GM12865 (cell line): Measurements from ENCODE around the gene DYNLL1.

ENCODE experiments used
- DNase-seq: peaks from one replicate; pipeline ENCODE4 v3.0.0; 2010; ENCODE audit warnings: low read depth
- H3K4me3 ChIP-seq: 2 replicates; pipeline ENCODE4 v1.5.1; 2011; ENCODE audit warnings: mild to moderate bottlenecking, low read depth, low read length, control low read depth
- TF ChIP-seq, protein P1 (sequence below): IDR thresholded peaks from 2 replicates; pipeline ENCODE4 v1.5.1; 2011; ENCODE audit warnings: low read length, control low read depth, low read depth, inconsistent platforms; ENCODE audit not compliant: insufficient read depth; ENCODE audit errors: missing control alignments

DYNLL1 gene

DNA sequence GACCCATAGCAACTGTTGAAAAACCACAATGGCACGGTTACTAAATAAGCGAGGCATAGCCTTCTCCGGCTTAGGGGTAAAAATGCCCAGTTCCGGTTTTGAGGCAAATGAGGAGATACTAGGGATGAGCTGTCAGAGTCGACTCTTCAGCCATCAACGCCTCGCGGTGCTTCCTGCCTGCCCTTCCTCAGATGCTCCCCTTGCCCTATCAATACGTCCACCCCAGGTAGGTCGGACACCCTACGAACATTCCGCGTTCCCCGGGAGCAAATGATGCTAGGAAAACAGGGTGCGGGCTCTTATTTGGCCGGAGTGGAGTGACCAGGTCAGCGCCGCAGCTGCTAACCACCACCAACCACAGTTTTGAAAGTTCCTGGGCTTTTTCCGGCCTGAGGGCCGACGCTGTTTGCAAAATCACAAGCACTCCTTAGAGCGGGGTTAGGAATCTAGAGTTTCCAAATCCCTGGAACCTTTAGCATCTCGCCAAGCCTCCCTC is 27.5 kb upstream of the DYNLL1 start:
- TF ChIP-seq, protein P1, sequence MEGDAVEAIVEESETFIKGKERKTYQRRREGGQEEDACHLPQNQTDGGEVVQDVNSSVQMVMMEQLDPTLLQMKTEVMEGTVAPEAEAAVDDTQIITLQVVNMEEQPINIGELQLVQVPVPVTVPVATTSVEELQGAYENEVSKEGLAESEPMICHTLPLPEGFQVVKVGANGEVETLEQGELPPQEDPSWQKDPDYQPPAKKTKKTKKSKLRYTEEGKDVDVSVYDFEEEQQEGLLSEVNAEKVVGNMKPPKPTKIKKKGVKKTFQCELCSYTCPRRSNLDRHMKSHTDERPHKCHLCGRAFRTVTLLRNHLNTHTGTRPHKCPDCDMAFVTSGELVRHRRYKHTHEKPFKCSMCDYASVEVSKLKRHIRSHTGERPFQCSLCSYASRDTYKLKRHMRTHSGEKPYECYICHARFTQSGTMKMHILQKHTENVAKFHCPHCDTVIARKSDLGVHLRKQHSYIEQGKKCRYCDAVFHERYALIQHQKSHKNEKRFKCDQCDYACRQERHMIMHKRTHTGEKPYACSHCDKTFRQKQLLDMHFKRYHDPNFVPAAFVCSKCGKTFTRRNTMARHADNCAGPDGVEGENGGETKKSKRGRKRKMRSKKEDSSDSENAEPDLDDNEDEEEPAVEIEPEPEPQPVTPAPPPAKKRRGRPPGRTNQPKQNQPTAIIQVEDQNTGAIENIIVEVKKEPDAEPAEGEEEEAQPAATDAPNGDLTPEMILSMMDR = no peak
- peak overlapping the region; percentile 60 for H3K4me3 ChIP-seq
- peak; percentile 63 for DNase-seq

DNA sequence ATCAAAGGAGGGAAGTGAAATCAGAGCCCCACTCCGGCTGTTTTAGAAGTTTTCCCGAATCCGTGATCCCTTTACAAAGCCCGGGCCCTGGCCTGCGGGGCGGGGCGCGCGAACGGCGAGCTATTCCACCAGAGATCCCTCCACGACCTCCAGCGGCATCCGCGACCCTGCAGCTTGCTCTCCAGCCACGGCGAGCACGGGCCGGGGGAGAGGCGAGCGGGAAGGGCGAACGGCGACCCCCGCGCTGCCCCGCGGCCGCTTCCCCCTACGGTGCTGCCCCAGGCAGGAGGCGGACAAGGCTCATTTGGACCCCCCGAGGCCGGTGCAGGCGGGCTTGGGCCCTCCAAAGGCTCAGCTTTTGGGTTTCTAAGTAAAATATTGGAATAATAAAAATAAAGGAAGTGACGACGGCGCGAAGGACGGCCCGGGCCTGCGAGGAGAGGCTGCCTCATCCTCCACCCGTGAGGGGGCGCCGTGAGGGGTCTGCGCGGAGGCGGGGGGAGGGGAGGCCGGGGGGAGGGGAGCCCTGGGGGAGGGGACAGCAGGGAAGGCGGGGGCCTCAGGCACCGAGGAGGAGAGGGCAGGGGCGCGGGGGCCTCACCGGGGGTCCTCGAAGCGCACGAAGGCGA is 27.0 kb upstream of the DYNLL1 start:
- TF ChIP-seq, protein P1 = peak; percentile 6
- peak overlapping the region; percentile 60 for H3K4me3 ChIP-seq

DNA sequence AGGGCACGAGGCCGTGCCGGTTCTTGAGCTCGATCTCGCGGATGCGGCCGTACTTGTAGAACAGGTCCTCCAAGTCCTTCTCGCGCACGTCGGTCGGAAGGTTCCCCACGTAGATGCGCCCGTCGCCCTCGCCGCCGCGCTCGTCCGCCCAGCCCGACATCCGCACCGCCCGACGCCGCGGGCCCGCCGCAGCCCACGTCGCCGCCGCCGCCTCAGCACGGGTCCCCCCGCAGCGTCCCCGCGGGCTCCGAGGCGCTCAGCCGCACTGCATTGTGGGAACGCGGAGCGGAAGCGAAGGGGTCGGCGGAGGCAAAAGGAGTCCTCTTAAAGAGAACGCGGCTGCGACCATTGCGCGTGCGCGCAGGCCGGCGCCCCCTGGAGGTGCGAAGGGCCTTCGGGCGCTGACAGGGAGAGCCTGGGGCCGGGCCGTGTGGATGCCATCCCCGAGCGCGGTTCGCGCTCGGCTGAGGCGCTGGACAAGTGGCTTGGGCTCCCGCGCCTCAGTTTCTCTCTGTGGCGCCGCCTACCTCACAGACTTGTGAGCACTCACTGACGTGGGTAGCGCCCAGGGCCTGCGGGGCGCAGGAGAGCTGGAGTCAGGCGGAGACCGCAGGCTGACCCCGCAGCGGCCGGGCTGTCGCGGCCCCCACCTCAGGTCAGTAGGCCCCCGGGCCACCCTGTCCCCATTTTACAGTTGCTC is 26.3 kb upstream of the DYNLL1 start, which contains the start of gene SRSF9:
SRSF9 (minus strand) TSS at position 299 of the 700 bp plus-strand sequence; CDS start at position 160, 139 bp downstream.
- H3K4me3 ChIP-seq = peak within 1 kb of the TSS; percentile 82
- TF ChIP-seq, protein P1 = peak; percentile 95
- peak; percentile 99 for DNase-seq

More for the DNA sequence above, 27.0 kb upstream of the DYNLL1 start:
- no peak for DNase-seq

DNA sequence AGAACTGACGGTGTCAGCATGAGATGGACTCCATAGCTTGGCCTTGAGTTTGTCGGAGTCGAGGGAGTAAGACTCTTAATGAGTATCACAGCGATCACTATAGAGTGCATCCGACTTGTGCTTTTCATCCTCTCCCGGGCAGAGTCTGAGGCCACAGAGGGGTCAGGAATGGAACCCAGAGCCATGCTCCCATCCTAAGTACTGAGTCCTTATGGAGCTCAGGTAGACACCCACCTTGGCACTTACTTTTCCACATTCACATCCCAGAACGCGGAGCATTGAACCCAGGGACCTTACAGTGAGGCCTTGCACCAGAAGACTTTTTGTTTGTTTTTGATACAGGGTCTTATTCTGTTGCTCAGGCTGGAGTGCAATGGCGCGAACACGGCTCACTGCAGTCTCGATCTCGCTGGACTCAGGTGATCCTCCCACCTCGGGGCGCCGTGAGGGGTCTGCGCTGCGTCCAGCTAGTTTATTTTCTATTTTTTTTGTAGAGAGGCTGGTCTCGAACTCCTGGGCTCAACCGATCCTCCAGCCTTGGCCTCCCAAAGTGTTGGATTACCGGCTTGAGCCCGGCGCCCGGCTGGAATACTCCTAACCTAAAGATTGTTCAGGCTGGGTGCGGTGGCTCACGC is 25.6 kb upstream of the DYNLL1 start:
- TF ChIP-seq, protein P1 = no peak
- DNase-seq = peak; percentile 11
- peak overlapping the region; percentile 82 for H3K4me3 ChIP-seq

DNA sequence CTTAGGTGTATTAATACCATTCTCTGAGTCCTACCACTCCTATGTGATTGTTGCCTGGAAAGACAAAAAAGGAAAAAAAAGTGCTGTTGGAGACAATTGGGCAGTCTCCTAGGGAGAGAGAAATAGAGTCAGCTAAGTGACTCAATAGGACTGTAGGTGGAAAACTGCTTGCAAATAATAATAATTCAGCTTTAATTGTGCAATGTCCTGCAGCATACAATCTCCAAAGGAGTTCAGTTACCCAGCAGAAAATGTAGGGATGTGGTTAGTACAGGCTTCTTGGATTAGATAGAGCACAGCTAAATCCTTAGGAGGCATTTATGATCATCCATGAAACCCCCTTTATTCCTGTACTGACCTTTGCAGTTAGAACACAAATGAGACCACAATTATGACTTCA is 23.4 kb upstream of the DYNLL1 start:
- no peak overlapping the region for H3K4me3 ChIP-seq
- TF ChIP-seq, protein P1 = no peak
- DNase-seq = no peak

DNA sequence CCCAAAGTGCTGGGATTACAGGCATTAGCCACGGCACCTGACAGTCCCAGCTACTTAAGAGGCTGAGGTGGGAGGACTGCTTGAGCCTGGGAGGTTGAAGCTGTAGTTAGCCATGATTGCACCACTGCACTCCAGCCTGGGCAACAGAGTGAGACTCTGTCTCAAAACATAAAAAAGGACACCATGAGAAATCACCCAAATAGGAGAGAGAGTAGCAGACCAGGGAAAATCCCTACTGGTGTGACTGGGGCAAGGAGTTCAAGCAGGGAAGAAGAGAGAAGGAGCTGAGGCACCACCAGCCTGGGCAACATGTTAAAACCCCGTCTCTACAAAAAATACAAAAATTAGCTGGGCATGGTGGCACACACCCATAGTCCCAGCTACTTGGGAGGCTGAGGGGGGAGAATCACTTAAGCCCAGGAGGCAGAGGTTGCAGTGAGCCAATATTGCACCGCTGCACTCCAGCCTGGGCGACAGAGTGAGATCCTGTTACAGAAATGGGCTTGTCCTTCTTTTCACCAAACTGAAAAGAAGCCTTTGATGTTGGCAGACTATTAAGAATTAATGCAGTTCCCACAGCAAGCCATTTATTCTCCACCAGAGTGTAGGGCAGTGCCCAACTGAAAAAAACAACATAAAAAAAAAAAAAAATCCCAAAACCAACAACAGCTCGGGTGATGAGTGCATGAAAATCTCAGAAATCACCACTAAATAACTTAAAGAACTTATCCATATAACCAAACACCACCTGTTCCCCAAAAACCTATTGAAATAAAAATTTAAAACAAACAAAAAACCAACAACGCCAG is 21.9 kb upstream of the DYNLL1 start:
- TF ChIP-seq, protein P1 = no peak
- H3K4me3 ChIP-seq = no peak overlapping the region
- no peak for DNase-seq
